GM21367 (cell line): ENCODE data around the gene CBX8.

ENCODE experiments used
- ATAC-seq: cut with Tn5 transposase; IDR thresholded peaks from one replicate; pipeline ENCODE4 v1.9.1; 2021; ENCODE audit not compliant: unreplicated experiment

Gene CBX8

GRCh38 chr17:79821331-79822095, 24.6 kb upstream of the CBX8 start:
- no peak for ATAC-seq

DNA sequence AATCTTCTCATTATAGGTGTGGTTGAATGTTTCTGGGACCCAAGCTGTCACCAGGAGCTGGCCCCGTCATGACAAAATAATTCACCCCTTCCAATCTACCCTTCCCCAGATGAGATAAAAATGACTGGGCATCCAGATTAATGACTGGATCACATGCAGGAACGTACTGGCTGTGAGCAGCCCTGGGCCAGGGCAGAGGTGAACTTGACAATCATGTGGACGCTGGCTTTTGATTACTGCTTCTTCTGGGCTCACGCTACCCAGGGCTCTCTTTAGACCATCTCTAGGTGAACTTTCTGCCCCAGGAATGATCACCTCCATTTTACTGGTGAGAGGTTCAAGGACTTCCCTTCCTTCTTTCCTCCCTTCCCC, 24.1 kb upstream of the CBX8 start:
- ATAC-seq: no peak

GRCh38 chr17:79819534-79820276, 22.8 kb upstream of the CBX8 start:
- no peak for ATAC-seq

GRCh38 chr17:79819085-79819484, 22.2 kb upstream of the CBX8 start:
- ATAC-seq: no peak

DNA sequence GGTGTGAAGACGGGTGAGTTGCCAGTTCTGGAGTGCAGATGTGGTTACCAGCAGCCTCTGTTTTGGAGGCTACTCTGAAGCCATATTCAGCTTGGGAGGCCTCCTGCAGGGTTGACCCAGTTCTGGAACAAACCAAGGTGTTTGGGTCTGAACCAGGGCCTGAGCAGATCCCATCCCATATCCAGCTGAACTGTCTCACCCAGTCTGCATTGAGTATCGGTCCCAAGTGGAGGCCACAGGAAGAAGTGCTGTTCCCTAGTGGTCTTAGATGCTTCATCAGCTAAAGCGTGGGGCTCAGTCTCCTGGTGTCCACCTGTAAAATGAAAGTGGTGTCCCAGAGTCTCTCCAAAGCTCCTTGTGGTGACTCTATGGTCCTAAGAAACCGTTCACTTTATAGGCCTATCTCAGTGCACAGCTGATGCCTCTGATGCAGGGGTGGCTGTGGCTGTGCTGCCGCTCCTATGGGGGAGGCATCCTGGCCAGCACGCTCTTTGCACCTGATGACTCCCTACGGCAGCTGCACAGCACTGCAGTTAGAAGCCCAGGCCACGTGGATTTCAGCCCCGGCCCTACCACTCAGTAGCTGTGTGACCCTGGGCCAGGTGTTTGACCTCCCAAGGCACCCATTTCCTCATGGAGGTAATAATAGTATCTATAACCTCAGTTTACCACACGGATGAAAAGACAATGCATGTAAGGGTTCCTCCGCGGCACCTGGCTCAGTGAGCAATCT, 21.3 kb upstream of the CBX8 start:
- ATAC-seq: no peak

DNA sequence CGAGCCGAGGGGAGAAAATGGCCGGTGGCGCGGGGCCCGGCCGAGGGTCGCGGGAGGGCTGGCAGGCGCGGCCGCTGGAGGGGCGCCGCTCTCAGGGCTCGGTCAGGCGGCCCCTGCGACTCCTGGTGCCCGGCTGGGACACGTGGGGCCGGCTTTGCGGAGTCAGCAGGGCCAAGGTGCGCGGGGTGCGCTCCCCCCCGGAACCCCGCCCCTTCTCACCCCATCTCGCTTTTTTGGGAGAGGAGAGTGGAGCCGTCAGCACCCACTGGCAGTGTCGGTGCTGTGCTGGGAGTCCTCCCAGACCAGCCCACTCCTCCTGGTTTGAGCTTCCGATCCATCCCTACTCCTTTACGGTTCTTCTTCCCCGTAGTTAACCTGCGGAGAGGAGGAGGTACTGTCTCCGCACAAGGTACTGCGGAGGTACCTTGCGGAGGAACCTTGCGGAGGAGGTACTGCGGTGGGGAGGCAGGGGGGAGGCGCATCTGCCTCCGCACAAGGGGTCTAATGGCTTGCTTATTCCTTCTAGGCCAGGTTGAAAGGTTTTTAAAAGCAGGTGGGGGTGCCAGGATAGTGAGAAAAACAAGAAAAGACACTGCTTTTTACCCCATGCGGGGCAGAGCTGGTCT, 19.1 kb upstream of the CBX8 start:
- no peak for ATAC-seq

GRCh38 chr17:79814974-79815835, 18.3 kb upstream of the CBX8 start:
- ATAC-seq: no peak

GRCh38 chr17:79814127-79814973, 17.5 kb upstream of the CBX8 start:
- ATAC-seq: no peak

GRCh38 chr17:79813297-79814126, 16.6 kb upstream of the CBX8 start:
- no peak for ATAC-seq

DNA sequence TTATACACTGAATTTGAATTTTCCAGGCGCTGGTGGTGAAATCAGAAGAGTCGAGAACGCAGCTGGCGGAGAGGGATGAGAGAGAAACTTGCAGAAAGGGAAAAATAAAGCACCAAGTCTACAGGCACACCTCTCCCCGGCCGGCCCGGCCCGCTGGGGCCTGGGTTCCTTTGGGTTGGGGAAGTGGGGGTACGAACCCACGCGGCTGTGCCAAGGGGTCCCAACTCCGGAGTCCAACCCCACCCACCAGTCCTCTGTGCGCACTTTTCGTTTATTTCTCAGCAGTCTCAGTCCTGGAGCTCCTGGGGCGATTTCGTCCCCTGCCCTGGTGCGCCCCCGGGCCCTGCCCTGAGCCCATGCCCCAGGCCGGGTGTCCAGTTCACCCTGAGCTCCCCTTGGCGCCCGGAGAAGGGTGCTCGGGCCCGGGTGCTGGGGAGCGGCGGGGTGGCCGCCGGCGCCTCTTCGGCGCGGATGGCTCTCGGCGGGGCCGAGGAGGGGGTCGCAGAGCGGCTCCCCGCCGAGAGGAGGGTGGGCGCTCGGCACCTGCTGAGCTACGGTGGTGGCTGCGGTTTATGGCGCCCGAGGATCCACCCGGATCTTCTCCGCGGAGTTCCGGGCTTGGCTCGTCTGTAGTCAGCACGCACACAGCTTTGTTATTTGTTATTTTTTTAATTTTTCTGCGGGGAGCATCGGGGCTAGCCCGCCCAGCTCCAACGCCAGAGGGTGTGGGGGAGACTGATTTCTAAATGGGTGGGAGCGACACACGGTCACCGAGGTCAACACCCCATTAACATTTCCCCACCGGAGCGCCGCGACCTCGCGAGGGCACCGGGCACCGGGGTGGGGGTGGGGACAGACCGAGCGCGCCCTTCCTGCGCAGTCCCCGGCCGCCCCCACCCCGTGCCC, 15.7 kb upstream of the CBX8 start:
- no peak for ATAC-seq

- no peak for ATAC-seq
Measured at GRCh38 chr17:79811868-79812352, 15.0 kb upstream of the CBX8 start.

DNA sequence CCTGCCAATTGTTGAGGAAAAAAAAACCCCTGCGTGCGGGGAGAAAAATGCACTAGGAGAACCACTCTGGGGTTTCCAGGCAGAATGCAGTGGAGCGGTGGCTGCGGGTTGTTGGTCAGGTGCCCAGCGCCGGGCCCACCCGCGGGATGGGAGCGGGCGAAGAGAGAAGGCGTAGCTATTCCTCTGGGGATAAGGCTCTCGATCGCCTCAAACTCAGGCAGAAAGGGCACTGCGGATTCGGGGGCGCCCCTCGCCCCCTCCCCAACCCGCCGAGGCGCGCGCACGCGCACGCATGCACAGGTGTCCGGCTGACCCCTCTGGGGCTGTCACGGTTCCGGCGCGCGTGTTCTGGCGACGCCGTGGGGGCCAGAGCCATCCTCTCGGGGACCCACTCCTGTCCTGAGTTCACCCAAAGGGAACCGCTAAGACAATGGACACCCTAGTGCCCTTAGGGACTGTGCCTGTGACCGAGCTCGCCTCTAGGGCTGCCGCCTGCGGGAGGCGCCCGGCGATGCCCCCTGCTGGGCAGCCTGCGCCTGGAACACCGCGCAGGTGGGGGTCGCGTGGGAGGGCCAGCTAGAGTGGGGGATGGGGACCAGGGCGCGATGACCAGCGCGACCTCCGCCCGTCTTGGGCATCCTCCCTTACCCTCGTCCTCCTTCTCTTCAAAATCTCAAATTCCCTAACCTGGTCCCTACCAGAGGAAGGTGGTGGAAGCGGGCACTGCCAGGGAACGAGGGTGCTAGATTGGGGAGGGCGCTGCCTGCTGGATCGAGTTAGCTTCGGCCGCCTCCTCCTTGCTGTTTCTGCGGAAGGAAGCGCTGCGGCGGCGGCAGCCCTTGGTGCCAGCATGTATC, 14.4 kb upstream of the CBX8 start:
- no peak for ATAC-seq

- no peak for ATAC-seq
Measured at GRCh38 chr17:79810130-79811010, 13.5 kb upstream of the CBX8 start.

GRCh38 chr17:79809530-79810129, 12.8 kb upstream of the CBX8 start:
- ATAC-seq: no peak
